Activated T-helper 2 cell treated with anti-CD3 and anti-CD28 coated beads, Interferon-gamma antibody, Interleukin-2, Interleukin-4, amounts not matched to agents 10 μg/mL and 5 μg/mL and 100 μg/mL, durations not matched to agents 14 hours and 24 hours and 36 hours (primary cell): ENCODE data around the gene TRPC3. TPM values are rescaled to one million over a fixed set of nuclear protein-coding genes. Genes with fewer than 3 reads are reported as not detected.
A peak's percentile ranks its signal among the peaks of the same experiment; 100 is the strongest.

Source experiments
- DNase-seq: peaks from one replicate; pipeline ENCODE4 v3.0.0; 2021; ENCODE audit warnings: low spot score
- H3K27ac Mint-ChIP-seq: one replicate; pipeline ENCODE4 v1.8.0; 2021; ENCODE audit warnings: mixed read lengths
- H3K27me3 Mint-ChIP-seq: one replicate; pipeline ENCODE4 v1.8.0; 2021; ENCODE audit warnings: low read depth, mixed read lengths
- H3K36me3 Mint-ChIP-seq: one replicate; pipeline ENCODE4 v1.8.0; 2021; ENCODE audit warnings: low read depth, mixed read lengths
- H3K4me1 Mint-ChIP-seq: one replicate; pipeline ENCODE4 v1.8.0; 2021; ENCODE audit warnings: low read depth, mixed read lengths
- H3K4me3 Mint-ChIP-seq: one replicate; pipeline ENCODE4 v1.8.0; 2021; ENCODE audit warnings: low read depth, mild to moderate bottlenecking, moderate library complexity, mixed read lengths
- H3K9me3 Mint-ChIP-seq: one replicate; pipeline ENCODE4 v1.8.0; 2021; ENCODE audit warnings: mixed read lengths
- intact Hi-C: fragments of 100-400 bp; cut with micrococcal nuclease; formaldehyde crosslinking; loops from one replicate; pipeline ENCODE4 v1.15.1; 2023
- total RNA-seq: library from RNA; stranded (reverse); gene quantifications from 2 replicates; pipeline ENCODE4 v1.2.3, GENCODE V29; 2022

The TRPC3 gene
- total RNA-seq, 1 donor from 2014 or later = 0.64 TPM

GRCh38 chr4:121968859-121969258 lies 17.0 kb upstream of the TRPC3 start:
- H3K27ac Mint-ChIP-seq = no peak overlapping the region
- no peaks in the 10 kb centered on the region for H3K4me1 Mint-ChIP-seq
- intact Hi-C loops = no loop called here
- H3K27me3 Mint-ChIP-seq = peaks cover 36% of the 10 kb centered on the region
- no peaks in the 10 kb centered on the region for H3K9me3 Mint-ChIP-seq
- DNase-seq = no peak
- H3K36me3 Mint-ChIP-seq = no peaks in the 10 kb centered on the region
- H3K4me3 Mint-ChIP-seq = no peak overlapping the region

GRCh38 chr4:121964958-121965357 lies 13.1 kb upstream of the TRPC3 start:
- Mint-ChIP-seq H3K9me3 (no peaks in the 10 kb centered on the region), H3K4me3 (no peak overlapping the region), H3K4me1 (no peaks in the 10 kb centered on the region), H3K36me3 (no peaks in the 10 kb centered on the region), H3K27ac (no peak overlapping the region), H3K27me3 (peaks cover 33% of the 10 kb centered on the region)
- intact Hi-C loops = no loop called here
- no peak for DNase-seq

- intact Hi-C loops = no loop called here
- DNase-seq = no peak
- Mint-ChIP-seq H3K27me3 (peaks cover 43% of the 10 kb centered on the region), H3K36me3 (no peaks in the 10 kb centered on the region), H3K27ac (no peak overlapping the region), H3K4me3 (no peak overlapping the region), H3K9me3 (no peaks in the 10 kb centered on the region), H3K4me1 (no peaks in the 10 kb centered on the region)
These were observed 9.0 kb upstream of the TRPC3 start for GRCh38 chr4:121960818-121961217.

- no peak for DNase-seq
- H3K27me3 Mint-ChIP-seq = peaks cover 42% of the 10 kb centered on the region
- H3K27ac Mint-ChIP-seq = no peak overlapping the region
- no peaks in the 10 kb centered on the region for H3K9me3 Mint-ChIP-seq
- no peaks in the 10 kb centered on the region for H3K36me3 Mint-ChIP-seq
- peaks cover 3% of the 10 kb centered on the region for H3K4me1 Mint-ChIP-seq
- intact Hi-C loops = loop anchor here (10.0 kb wide), 1 partner anchor 756 kb away; no protein-coding TSS in a partner anchor
- no peak overlapping the region for H3K4me3 Mint-ChIP-seq
These were observed 6.9 kb upstream of the TRPC3 start for GRCh38 chr4:121958777-121959176.

- no peak overlapping the region for H3K27ac Mint-ChIP-seq
- H3K4me1 Mint-ChIP-seq = peaks cover 7% of the 10 kb centered on the region
- H3K9me3 Mint-ChIP-seq = no peaks in the 10 kb centered on the region
- no peak for DNase-seq
- intact Hi-C loops = loop anchor here (10.0 kb wide), 1 partner anchor 758 kb away; no protein-coding TSS in a partner anchor
- H3K36me3 Mint-ChIP-seq = no peaks in the 10 kb centered on the region
- H3K27me3 Mint-ChIP-seq = peaks cover 51% of the 10 kb centered on the region
- no peak overlapping the region for H3K4me3 Mint-ChIP-seq
These were observed 5.4 kb upstream of the TRPC3 start for GRCh38 chr4:121957266-121957665.

- intact Hi-C loops = loop anchor here (5.0 to 10.0 kb wide), 5 partner anchors 132 to 1892 kb away; partner anchors contain the start of genes BLTP1 and CCNA2
- H3K4me3 Mint-ChIP-seq = no peak overlapping the region
- peaks cover 14% of the 10 kb centered on the region for H3K4me1 Mint-ChIP-seq
- no peaks in the 10 kb centered on the region for H3K36me3 Mint-ChIP-seq
- peaks cover 51% of the 10 kb centered on the region for H3K27me3 Mint-ChIP-seq
- H3K27ac Mint-ChIP-seq = no peak overlapping the region
- no peaks in the 10 kb centered on the region for H3K9me3 Mint-ChIP-seq
- no peak for DNase-seq
These were observed 2.0 kb upstream of the TRPC3 start for GRCh38 chr4:121953860-121954259.

- intact Hi-C loops = loop anchor here (5.0 to 10.0 kb wide), 5 partner anchors 130 to 1890 kb away; partner anchors contain the start of genes BLTP1 and CCNA2
- Mint-ChIP-seq H3K9me3 (no peaks in the 10 kb centered on the region), H3K27ac (no peak overlapping the region), H3K27me3 (peaks cover 55% of the 10 kb centered on the region), H3K36me3 (no peaks in the 10 kb centered on the region), H3K4me1 (peaks cover 14% of the 10 kb centered on the region), H3K4me3 (peak overlapping the region; percentile 67)
- no peak for DNase-seq
These were observed 430 bp upstream of the TRPC3 start for GRCh38 chr4:121952290-121952689.

- H3K4me1 Mint-ChIP-seq = peaks cover 14% of the 10 kb centered on the region
- no peaks in the 10 kb centered on the region for H3K36me3 Mint-ChIP-seq
- no peaks in the 10 kb centered on the region for H3K9me3 Mint-ChIP-seq
- peak overlapping the region; percentile 82 for H3K4me3 Mint-ChIP-seq
- H3K27me3 Mint-ChIP-seq = peaks cover 57% of the 10 kb centered on the region
- intact Hi-C loops = loop anchor here (1.0 to 10.0 kb wide), 8 partner anchors 52 to 1889 kb away; partner anchors contain the start of genes BLTP1 and CCNA2
- no peak for DNase-seq
- H3K27ac Mint-ChIP-seq = no peak overlapping the region
These were observed 960 bp downstream of the TRPC3 start for GRCh38 chr4:121950680-121951520.

GRCh38 chr4:121950212-121950679 lies 1.6 kb downstream of the TRPC3 start:
- intact Hi-C loops = loop anchor here (1.0 to 10.0 kb wide), 8 partner anchors 53 to 1888 kb away; partner anchors contain the start of genes BLTP1 and CCNA2
- Mint-ChIP-seq H3K36me3 (no peaks in the 10 kb centered on the region), H3K4me3 (peak overlapping the region; percentile 82), H3K4me1 (peaks cover 14% of the 10 kb centered on the region), H3K27ac (no peak overlapping the region), H3K9me3 (no peaks in the 10 kb centered on the region), H3K27me3 (peaks cover 63% of the 10 kb centered on the region)
- peak; percentile 71 for DNase-seq

GRCh38 chr4:121946644-121947043 lies 5.2 kb downstream of the TRPC3 start:
- no peak for DNase-seq
- H3K36me3 Mint-ChIP-seq = no peaks in the 10 kb centered on the region
- no peaks in the 10 kb centered on the region for H3K9me3 Mint-ChIP-seq
- no peak overlapping the region for H3K4me3 Mint-ChIP-seq
- H3K4me1 Mint-ChIP-seq = peaks cover 7% of the 10 kb centered on the region
- no peak overlapping the region for H3K27ac Mint-ChIP-seq
- intact Hi-C loops = no loop called here
- H3K27me3 Mint-ChIP-seq = peaks cover 58% of the 10 kb centered on the region

- intact Hi-C loops = no loop called here
- Mint-ChIP-seq H3K36me3 (no peaks in the 10 kb centered on the region), H3K27ac (no peak overlapping the region), H3K4me1 (peaks cover 1% of the 10 kb centered on the region), H3K27me3 (peaks cover 68% of the 10 kb centered on the region), H3K9me3 (no peaks in the 10 kb centered on the region), H3K4me3 (no peak overlapping the region)
- no peak for DNase-seq
These were observed 7.9 kb downstream of the TRPC3 start for GRCh38 chr4:121943941-121944340.

GRCh38 chr4:121939690-121940089 lies 12.2 kb downstream of the TRPC3 start:
- peaks cover 9% of the 10 kb centered on the region for H3K4me1 Mint-ChIP-seq
- H3K27ac Mint-ChIP-seq = no peak overlapping the region
- intact Hi-C loops = no loop called here
- H3K9me3 Mint-ChIP-seq = no peaks in the 10 kb centered on the region
- peaks cover 53% of the 10 kb centered on the region for H3K27me3 Mint-ChIP-seq
- H3K4me3 Mint-ChIP-seq = no peak overlapping the region
- no peak for DNase-seq
- H3K36me3 Mint-ChIP-seq = no peaks in the 10 kb centered on the region
